ENCODE results near the gene OIT3. TPM values are rescaled to one million over a fixed set of nuclear protein-coding genes. Genes with fewer than 3 reads are reported as not detected.
A peak's percentile ranks its signal among the peaks of the same experiment; 100 is the strongest.

Gene OIT3
- total and polyA plus RNA-seq, 2 donors (not counting 3 experiments of a cell fraction or from before 2014, with no cell fraction given), result 0.15 TPM; not detected in 1

DNA sequence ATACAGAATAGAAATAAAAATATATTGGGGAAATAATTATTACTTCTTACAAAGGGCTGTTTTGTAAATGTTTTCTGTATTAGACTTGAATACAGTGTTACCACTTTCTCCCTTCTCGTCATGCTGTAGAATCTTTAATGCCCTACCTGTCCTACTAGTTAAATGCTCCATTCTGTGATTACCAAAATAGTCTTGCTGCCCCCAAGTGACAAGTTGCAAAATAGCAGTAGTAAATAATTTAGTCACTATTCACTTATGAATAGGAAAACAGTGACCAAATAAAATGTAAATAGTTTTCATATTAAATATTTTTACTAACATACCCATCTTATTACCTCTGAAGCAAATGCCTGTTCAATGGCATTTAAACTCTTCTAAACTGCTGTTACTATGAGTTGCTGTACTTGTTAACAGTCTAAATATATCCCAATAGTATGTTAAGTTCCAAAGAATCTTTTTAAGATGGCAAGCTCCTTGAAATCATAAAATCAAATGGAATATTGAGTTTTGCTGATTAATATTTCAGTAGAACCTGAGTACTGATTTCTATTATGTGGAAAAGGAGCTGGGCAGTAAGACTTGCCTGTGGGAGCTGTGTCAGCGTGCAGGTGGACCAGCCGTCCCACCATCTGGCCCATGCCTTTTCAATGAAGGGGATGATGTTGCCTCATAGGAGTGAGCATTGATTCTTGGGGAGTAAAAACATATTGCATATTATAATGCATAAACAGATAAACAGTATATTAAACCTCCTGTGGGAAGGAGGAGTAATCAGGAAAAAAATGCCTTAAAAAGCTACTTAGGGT, 18.1 kb upstream of the OIT3 start:
- intact Hi-C loops (cut with micrococcal nuclease), result loop anchor here (1.0 kb wide), 2 partner anchors 186 to 511 kb away; no protein-coding TSS in a partner anchor
- Histone ChIP-seq H3K9me3 (replicated peaks; ENCODE audit: control insufficient read depth, insufficient read depth, low read length) (no peaks in the 10 kb centered on the region), H3K9me1 (replicated peaks; ENCODE audit: control insufficient read depth, extremely low read depth, insufficient read depth, low read length) (no peaks in the 10 kb centered on the region), H3K4me1 (ENCODE audit: control insufficient read depth, extremely low read depth, insufficient read depth, low read length) (no peaks in the 10 kb centered on the region), H3K36me3 (ENCODE audit: control insufficient read depth in 2 of 2, extremely low read depth in 1 of 2, insufficient read depth in 2 of 2, low read length in 2 of 2) (peaks cover 0 to 3% of the 10 kb centered on the region in 2 experiments), H3K4me3 (replicated peaks in 1 of 3; ENCODE audit: insufficient read depth in 1 of 3, low read depth in 1 of 3, low read length in 3 of 3) (no peak overlapping the region), H3K79me2 (ENCODE audit: control insufficient read depth, insufficient read depth, low read length) (no peaks in the 10 kb centered on the region), H3K27ac (ENCODE audit: insufficient read depth, low read depth, low read length) (no peak overlapping the region), H3K4me2 (ENCODE audit: insufficient read depth, low read length) (no peak overlapping the region), H3K9ac (replicated peaks; ENCODE audit: extremely low read depth, insufficient read depth, low read length) (no peak overlapping the region), H3K27me3 (ENCODE audit: control insufficient read depth in 2 of 2, insufficient read depth in 2 of 2, low read length in 2 of 2) (no peaks in the 10 kb centered on the region), H4K20me1 (replicated peaks; ENCODE audit: control insufficient read depth, extremely low read depth, insufficient read depth, low read length) (no peaks in the 10 kb centered on the region), H2AFZ (ENCODE audit: low read depth, low read length) (no peak overlapping the region)
- peak; percentile 66 for DNase-seq (ENCODE audit: low read depth, low spot score)
- dilution Hi-C loops (cut with MboI; ENCODE audit: extremely low pct_ligation_motif_present, low sequenced_read_pairs), result no loop called here
- ChIA-PET POLR2A (no interaction called here), CTCF (interaction anchor here (0.9 to 1.7 kb wide), 5 partner anchors 41 to 511 kb away, joined by 4 to 16 read pairs (median 5); no protein-coding TSS in a partner anchor)
- BruUV-seq (replicated peaks), result no TSS peak
- peak; percentile 48 for FAIRE-seq
- TF ChIP-seq JUN (IDR thresholded peaks at IDR 0.05; ENCODE audit: borderline replicate concordance, insufficient read depth, insufficient read length, low read depth) (no peak), MYC (IDR thresholded peaks at IDR 0.05; ENCODE audit: low read depth, low read length) (no peak), CTCF (IDR thresholded peaks at IDR 0.05; ENCODE audit: extremely low read depth in 1 of 2, insufficient read depth in 1 of 2, low read depth in 1 of 2, low read length in 2 of 2) (peak; percentile 13 to 26), FOS (IDR thresholded peaks at IDR 0.05; ENCODE audit: borderline replicate concordance, insufficient read depth, low read length) (no peak), EZH2 (IDR thresholded peaks at IDR 0.05; ENCODE audit: borderline replicate concordance, low read depth, low read length, severe bottlenecking) (no peak)
- TF ChIP-seq, protein P1, sequence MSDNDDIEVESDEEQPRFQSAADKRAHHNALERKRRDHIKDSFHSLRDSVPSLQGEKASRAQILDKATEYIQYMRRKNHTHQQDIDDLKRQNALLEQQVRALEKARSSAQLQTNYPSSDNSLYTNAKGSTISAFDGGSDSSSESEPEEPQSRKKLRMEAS (IDR thresholded peaks at IDR 0.05; ENCODE audit: insufficient read depth, insufficient read length), result no peak

Measured in endothelial cell of umbilical vein (primary cell).